AG08396 (cell line): ENCODE results near the gene LRRC1.

Experiments used
- DNase-seq: peaks from one replicate; pipeline ENCODE4 v3.0.0; 2012; ENCODE audit warnings: low spot score, mixed read lengths

LRRC1 gene

GRCh38 chr6:53815381-53816119, 20.7 kb downstream of the LRRC1 start:
- DNase-seq, result no peak

DNA sequence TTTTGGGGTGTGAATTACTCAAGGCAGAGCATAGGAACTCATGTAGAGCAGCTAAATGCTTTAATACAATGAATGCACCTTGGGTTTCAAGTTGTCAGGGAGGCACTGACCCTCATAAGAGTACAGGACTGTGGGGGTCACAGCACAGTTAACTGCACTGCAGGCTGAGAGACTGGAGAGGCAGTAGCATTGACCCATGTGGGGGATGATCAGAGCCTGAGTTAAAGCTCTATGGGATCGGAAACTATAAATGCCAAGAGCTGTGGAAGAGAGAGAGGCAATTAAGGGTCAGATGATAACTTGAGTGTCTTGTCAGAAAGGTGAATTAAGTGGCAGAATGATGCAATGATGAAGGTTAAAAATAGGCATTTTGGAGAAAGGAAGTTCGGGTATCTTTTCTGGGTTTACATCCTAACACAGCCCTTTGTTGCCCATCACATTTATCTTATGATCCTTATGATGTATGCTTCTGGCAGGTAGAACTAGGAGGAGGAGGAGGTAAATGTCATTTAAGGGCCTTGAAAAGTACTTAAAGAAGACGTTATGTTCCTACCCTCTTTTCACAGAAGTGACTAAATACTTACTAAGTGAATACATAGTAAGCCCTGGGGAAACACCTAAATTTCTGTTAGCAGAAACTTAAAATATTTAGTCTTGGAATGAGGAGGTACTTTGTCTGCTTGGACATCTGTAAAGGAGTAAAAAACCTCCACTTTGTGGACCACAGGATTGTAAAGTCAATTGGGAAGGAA, 24.2 kb downstream of the LRRC1 start:
- no peak for DNase-seq

- no peak for DNase-seq
These were observed 27.8 kb downstream of the LRRC1 start for GRCh38 chr6:53822401-53823125.

DNA sequence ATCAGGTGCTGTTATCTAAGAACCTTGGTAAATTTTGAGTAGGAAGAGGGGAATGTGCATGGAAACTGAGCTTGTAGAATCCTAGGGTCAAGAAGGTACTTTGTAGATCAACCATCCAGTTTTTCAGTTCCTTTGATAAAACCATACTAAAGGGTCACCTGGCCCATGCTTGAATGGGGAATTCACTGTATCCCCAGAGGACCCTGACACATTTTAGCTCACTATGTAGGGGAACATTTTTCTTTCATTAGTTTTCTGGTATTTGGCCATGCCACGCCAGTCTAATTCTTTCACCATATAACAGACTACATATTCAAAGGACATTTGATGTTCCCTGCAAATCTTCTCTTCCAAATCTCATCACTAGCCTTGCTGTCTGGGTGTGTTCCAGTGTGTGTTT, 29.9 kb downstream of the LRRC1 start:
- no peak for DNase-seq

- DNase-seq, result no peak
These were observed 30.9 kb downstream of the LRRC1 start for GRCh38 chr6:53825532-53826321.

DNA sequence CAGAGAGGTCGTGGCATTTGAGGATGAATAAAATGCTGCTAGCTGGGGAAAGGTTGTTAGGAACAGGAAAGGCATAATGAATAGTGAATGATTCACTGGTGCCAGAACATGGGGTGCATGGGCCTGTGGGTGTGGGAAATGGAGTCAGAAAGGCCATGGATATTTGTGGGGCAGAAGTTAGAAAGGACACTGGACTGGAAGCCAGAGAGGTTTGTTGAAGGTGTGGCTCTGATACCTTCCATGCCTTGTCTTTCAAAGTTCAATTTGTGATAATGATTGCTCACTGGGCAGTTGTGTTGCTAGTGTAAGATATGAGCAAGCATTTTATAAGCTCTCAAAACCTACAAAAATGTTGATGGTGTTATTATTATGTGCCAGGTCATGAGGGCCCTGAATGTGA, 32.7 kb downstream of the LRRC1 start:
- no peak for DNase-seq

- DNase-seq, result no peak
These were observed 33.4 kb downstream of the LRRC1 start for GRCh38 chr6:53828215-53828614.

DNA sequence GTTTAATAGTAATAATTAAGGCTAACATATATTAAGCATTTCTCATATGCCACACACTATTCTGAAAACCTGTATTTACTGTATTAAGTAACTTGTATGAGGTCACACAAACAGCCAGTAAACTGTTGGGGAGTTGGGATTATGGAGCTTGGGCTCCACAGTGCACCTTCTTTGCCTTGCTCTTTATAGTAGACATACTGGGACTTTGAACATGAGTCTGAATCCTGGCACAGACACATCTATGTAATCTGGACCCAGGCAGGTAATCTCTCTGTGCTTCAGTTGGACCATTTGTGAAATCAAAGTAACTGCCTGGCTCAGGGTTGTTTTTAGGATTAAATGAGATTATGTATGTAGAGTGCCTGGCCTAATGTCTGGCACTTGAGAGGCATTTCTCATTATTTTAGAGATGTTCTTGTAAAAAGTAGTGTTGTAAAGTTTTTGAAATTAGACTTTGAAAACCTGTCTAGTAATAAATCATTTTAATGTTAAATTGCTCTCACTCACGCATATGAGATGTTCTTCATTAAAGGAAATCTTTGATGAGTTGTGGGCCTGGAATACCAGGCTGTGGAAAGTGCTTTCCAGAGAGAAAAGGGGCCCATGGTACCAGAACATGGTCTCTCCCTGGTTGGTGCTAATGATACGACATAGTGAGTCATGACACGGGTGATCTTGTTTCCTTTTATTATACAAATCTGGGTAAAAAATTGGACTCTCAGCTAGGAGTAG, 34.3 kb downstream of the LRRC1 start:
- no peak for DNase-seq

- DNase-seq, result no peak
These were observed 35.0 kb downstream of the LRRC1 start for GRCh38 chr6:53829698-53830221.

GRCh38 chr6:53830366-53830765, 35.6 kb downstream of the LRRC1 start:
- DNase-seq, result no peak

DNA sequence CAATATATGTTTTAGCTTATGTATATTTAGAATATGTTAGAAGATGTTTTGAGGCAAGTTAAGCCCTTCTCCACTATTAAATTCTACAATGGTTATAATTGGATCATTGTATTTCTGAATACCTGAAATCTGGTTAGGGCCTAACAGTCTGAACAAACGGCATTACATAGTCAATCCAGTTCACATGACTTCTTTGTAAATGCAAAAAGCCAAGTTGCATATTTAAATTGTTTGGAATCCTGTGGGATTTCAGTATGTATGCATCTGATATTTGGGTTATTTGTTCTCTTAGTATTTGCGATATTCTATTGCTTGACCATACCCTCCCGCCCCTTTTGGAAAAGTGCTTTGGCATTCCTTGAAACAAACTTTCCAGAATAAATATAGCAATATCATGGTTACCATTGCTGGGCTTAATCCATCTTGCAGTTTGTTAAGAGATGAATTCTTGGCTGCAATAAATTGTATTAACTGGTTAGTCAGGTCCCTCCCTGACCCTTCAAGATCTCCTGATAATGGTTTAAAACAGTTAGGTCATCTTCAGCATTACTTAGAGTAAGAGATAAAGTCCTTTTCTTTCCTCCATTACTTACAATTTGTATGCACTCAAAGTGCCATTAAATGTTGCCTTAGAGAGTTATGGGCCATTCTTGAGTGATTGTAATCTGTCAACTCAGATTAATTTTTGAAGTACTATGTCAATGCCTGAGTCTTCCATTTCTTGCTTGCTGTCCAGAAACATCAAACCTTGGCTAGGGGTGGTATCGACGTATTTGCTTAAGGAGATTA, 36.5 kb downstream of the LRRC1 start:
- DNase-seq, result no peak

- no peak for DNase-seq
These were observed 37.3 kb downstream of the LRRC1 start for GRCh38 chr6:53831936-53832660.

GRCh38 chr6:53833155-53833554, 38.4 kb downstream of the LRRC1 start:
- no peak for DNase-seq

- no peak for DNase-seq
These were observed 39.3 kb downstream of the LRRC1 start for GRCh38 chr6:53834132-53834531.

- no peak for DNase-seq
These were observed 43.3 kb downstream of the LRRC1 start for GRCh38 chr6:53837865-53838769.

DNA sequence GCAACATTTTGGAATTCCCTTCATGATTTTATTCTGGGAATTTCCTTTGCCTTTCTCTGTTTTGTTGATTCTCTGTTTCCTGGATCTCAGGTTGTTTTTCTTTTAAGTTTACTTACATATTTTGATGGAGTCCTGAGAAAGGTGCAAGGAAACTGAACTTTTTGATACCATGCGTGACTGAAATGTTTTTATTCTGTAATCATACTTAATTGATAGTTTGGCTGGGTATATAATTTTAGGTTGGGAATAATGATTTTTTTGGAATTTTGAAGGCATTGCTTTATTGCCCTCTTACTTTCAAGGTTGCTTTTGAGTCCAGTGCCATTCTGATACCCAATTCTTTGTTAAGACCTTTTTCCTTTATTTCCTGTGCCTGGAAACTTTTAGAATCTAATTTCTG, 45.2 kb downstream of the LRRC1 start:
- no peak for DNase-seq

DNA sequence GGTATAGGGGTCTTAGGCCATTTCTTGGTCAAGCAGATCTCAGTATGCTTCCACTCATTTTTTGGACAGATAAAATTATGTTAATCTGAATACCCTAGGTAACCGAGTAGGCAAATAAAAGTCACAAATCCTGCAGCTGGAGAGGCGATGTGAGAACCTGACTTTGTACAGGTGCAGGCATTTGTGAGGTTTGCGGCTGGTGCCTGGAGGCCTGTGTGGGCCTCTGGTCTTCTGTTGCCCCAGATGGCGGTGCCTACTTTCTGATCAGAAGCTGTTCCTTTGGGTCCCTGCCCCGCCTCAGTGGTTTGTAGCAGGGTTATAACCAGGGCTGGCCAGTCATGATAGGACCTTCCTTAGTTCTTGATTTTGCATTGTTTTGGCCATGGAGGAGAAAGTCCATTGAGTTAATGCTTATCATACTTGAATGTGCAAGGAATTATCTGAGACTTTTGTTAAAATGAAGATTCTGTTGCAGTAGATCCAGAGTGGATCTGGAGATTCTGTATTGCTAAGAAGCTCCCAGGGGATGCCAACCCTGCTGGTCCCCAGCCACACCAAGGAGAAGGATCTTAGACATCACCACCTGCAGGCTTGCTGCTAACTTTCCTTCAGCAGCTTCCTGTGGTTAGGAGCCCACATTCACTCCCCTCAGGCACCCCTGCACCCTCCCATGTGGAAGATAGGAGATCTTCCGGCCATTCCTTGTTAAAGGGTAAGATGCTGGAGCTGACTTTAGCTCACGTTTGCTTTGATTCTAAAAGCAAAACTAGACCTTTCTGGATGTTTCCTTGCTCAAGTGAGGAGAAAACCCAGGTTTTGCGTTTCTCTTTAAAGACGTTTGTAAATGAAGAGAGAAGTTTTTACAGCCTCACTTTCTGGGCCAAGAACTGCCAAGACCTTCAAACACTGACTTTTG, 50.7 kb downstream of the LRRC1 start:
- DNase-seq, result no peak

DNA sequence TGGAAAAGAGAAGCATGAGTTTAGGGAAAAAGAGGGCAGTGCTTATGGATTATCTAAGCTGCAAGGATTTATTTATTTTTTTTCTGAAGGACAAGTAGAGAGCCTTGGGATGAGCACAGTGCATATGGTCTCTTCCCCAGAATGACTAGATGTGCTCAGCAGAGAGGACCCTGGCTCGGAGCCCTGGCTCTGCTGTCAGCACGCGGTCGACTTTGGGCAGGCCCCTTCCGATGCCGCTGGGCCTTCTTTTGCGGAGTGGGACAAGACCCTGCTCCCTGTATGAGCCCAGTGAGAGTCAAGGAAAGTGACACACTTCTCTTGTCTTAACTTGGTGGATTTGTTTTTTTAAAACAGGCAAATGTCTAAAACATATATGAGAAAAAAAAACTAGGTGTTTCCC, 51.4 kb downstream of the LRRC1 start:
- DNase-seq, result no peak
